NCI-H460 (cell line): ENCODE results near the gene TSPAN1. TPM values are rescaled to one million over a fixed set of nuclear protein-coding genes. Genes with fewer than 3 reads are reported as not detected.
A peak's percentile ranks its signal among the peaks of the same experiment; 100 is the strongest.

Experiments
- DNase-seq: peaks from one replicate; pipeline ENCODE4 v3.0.0-alpha.2; 2016; ENCODE audit warnings: low read depth; ENCODE audit errors: extremely low read depth
- polyA plus RNA-seq: library from polyadenylated mRNA; depleted of rRNA; stranded (reverse); fragments of >200 nt; gene quantifications from 2 replicates; pipeline ENCODE4 v1.2.3, GENCODE V29; 2014; cell fraction: nucleus; rRNA removed
- total RNA-seq: library from RNA; depleted of rRNA; stranded (reverse); fragments of >200 nt; shearing (Covaris generic); gene quantifications from 2 replicates; pipeline ENCODE4 v1.2.3, GENCODE V29; 2014; rRNA removed

The TSPAN1 gene
- 0.07 and 1.0 TPM in 2 replicates for total RNA-seq
- 1.3 TPM in 1 of 2 replicates, not detected in the other for polyA plus RNA-seq

GRCh38 chr1:46174448-46175231, at the start of gene TSPAN1:
TSPAN1 (plus strand) TSS chr1:46175087; CDS start chr1:46181108, 6,021 bp downstream.
- no peak for DNase-seq

- DNase-seq: no peak
Observed at GRCh38 chr1:46128344-46128743, 46.5 kb upstream of the TSPAN1 start.

DNA sequence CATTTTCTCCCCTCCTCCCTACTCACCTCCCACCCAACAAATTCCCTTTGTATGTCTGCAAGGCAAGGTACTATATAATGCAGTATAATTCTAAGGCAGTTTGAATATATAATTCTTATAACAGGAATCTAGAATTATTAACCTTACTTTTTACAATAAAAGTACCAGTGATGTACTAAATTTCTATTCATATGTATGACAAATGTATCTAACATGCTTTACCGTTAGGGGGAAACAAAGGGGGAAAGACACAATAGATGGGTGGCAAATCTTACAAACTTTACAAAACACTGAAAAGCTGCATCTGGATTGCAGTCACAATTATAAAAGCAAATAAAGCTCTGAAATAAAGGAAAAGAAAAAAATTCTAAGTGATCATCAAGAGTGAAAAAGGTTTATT, 44.8 kb upstream of the TSPAN1 start:
- no peak for DNase-seq

GRCh38 chr1:46130606-46131005, 44.3 kb upstream of the TSPAN1 start:
- DNase-seq: no peak

DNA sequence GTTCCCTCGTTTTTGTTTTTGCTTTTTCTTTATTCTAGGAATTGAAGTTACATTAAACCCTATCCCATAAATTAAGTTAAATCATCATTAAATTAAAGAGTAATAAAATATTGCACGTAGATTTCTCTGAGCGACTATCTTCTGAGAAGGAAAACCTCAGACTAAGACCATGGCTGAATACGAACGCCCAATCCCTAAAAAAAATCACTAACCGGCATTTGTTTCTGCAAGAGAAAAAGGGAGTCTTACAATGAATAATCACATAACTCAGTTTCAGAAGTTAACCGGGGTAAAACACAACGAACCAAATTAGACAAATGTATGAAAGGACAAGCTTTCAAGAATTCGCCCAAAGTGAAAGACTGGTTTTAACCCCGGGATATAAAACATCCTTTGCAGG, 43.8 kb upstream of the TSPAN1 start:
- DNase-seq: no peak

GRCh38 chr1:46131712-46132528, 43.0 kb upstream of the TSPAN1 start:
- DNase-seq: no peak

GRCh38 chr1:46132529-46133180, 42.2 kb upstream of the TSPAN1 start, which contains the start of gene PIK3R3:
PIK3R3 (minus strand) TSS chr1:46132629; CDS start chr1:46131952, 677 bp downstream.
- DNase-seq: peak; percentile 97

GRCh38 chr1:46133181-46133658, 41.7 kb upstream of the TSPAN1 start:
- no peak for DNase-seq

GRCh38 chr1:46133781-46134350, 41.0 kb upstream of the TSPAN1 start:
- DNase-seq: no peak

DNA sequence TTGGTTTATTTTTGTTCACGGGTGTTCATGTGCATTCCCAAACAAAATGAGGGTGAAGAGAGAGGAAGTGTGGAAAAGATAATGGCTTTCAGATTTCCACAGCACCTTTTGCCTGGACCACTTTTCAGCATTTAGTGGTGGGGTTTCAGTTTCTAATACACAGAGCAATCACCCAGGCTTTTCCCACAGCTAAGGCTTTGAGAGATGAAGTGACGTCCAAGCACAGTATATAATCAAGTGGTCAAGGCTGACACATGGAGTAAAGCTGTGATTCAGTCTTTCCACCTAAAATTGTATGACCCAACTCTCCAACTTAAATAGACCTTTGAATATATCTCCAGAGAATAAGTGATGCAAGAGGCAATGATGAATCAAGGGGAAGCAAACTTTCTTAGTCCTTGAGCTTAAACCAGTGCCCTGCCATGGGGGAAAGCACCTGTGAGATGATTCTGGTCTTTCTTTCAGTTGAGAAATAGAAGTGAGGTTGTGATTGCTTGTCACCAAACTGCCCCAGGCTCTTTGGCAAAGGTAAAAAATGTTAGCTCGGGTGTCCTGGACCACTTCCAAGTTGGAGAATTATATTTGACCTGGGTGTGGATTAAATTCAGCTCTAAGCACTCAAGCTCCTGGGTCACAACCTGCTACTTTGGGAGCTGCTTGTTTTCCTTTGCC, 40.1 kb upstream of the TSPAN1 start:
- DNase-seq: no peak

DNA sequence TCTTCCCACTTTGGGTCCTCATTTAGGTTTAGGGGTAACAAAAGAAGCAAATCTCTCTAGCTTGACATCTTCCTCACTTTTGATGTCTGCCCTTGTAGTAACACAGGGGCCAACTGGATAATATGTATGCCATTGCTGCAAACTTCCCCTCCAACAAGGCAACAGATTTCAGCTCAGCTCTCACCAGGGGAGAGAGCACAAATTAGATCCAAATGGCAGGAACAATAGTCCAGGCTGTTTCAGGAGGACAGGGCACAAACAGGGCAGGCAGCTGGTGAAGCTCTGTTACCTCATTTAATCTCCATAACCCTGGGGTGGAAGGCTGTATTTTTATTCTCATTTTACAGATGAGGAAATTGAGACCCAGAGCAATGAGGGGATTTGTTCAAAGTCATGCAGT, 38.2 kb upstream of the TSPAN1 start:
- DNase-seq: no peak

DNA sequence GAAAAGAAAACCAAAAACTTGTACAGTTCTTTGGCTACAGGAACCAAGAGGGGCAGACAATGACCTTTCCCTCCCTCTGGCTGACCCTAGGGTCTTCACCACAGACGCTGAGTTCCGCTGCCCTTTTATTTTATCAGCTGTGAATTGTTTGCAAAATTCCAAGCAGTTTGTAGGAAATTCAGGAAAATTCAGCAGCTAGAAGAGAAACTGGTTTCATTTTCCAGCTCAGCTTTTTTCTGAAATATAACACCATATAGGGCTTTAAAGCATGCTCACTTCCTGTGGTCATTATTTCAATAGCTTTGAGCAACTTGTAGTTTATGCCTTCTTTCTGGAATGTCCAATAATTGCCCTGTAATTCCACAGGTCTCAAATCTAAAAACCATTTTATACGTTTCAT, 37.0 kb upstream of the TSPAN1 start:
- no peak for DNase-seq

DNA sequence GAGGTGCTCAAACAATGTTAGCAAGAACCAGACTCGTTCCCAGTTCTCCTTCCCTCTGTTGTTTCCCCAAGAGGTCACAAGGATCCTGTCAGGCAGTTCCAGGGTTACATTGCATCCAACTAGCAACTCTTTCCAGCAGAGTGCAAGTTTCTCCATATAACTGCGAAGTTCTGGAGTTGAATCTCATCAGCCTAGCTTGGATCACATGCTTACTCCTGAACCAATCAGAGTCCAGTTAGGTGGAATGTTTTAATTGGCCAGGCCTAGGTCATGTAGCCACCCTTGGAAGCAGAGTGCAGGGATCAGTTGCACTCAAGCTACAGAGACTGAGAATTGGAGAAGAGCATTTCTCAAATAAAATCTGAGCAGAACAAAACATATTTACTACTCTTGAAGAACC, 26.6 kb upstream of the TSPAN1 start:
- DNase-seq: no peak

GRCh38 chr1:46150085-46150484, 24.8 kb upstream of the TSPAN1 start:
- no peak for DNase-seq

DNA sequence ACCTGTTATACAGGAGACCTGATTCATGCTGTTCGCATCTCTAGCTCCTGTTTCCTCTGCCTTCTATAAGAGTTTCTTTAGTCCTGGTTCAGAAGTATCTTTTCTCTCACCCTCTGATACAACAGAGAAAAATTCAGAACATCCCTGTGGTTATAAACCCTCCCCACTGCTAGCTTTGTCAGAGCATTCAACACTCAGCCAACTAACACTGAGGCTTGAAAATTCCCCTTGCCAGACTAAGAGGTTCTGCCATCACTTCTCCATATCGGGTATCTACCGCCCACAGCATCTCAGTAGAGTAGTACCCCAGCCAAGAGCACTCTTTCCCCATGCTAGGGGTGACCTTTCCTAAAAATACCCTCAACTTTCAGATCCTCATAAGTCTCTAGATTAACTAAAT, 22.9 kb upstream of the TSPAN1 start:
- no peak for DNase-seq

DNA sequence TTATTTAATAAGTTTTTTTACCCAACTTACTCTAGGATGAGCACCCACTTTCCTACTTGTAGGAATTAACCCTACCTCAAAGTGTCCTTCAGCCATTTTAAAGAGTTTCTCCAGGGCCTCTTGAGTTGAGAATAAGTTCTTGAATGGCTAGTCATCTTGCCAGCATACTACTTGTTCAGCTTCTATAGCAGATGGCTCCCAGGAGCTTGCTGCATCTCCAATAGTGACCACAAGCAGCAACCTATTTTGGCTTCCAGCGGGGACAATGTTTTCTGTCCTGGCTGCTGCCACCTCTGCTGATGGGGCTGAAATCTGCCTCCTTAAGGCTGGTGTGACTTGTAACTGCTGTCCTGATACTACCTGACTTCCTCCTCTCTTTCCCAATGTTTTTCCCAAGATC, 21.7 kb upstream of the TSPAN1 start:
- DNase-seq: no peak

- no peak for DNase-seq
Observed at GRCh38 chr1:46153732-46154131, 21.2 kb upstream of the TSPAN1 start.

GRCh38 chr1:46157916-46158311, 17.0 kb upstream of the TSPAN1 start:
- no peak for DNase-seq

- DNase-seq: no peak
Observed at GRCh38 chr1:46158312-46159281, 16.3 kb upstream of the TSPAN1 start.
